Mucosa of rectum (tissue), 2 donors: ENCODE measurements around the gene KCNJ15.
"Not testable (repeated sequence)": the region's sequence is repeated elsewhere in the genome, so short reads cannot be mapped to it uniquely, and the experiment has no call there.

Source experiments
- H3K27ac ChIP-seq, 2 donors: one replicate each; pipeline ENCODE4 v1.7.0; 2013; ENCODE audit warnings: inconsistent platforms in 2 of 2, low read depth in 2 of 2, low read length in 2 of 2
- H3K27me3 ChIP-seq, 2 donors: one replicate each; pipeline ENCODE4 v1.7.0; 2013; ENCODE audit warnings: low read length in 2 of 2; ENCODE audit not compliant: control insufficient read depth in 2 of 2, insufficient read depth in 2 of 2
- H3K36me3 ChIP-seq, 2 donors: one replicate each; pipeline ENCODE4 v1.7.0; 2013; ENCODE audit warnings: low read length in 2 of 2; ENCODE audit not compliant: control insufficient read depth in 2 of 2, insufficient read depth in 2 of 2
- H3K4me1 ChIP-seq, 2 donors: one replicate each; pipeline ENCODE4 v1.7.0; 2013; ENCODE audit warnings: low read length in 2 of 2, mild to moderate bottlenecking in 1 of 2; ENCODE audit not compliant: control insufficient read depth in 2 of 2, insufficient read depth in 2 of 2
- H3K4me3 ChIP-seq, 2 donors: one replicate each; pipeline ENCODE4 v1.7.0; 2013; ENCODE audit warnings: low read length in 2 of 2
- H3K9ac ChIP-seq, 2 donors: one replicate each; pipeline ENCODE4 v1.7.0; 2013; ENCODE audit warnings: low read length in 2 of 2, low read depth in 1 of 2, mild to moderate bottlenecking in 1 of 2
- H3K9me3 ChIP-seq, 2 donors: one replicate each; pipeline ENCODE4 v1.7.0; 2013; ENCODE audit warnings: low read length in 2 of 2; ENCODE audit not compliant: control insufficient read depth in 2 of 2
- donor health status: healthy.
- donor health status: Normal muscosa, but diverticular disease.

KCNJ15 gene

GRCh38 chr21:38244407-38244787 lies 12.4 kb upstream of the KCNJ15 start:
- Histone ChIP-seq H3K4me1 (peaks cover 4 to 13% of the 10 kb centered on the region in 2 donors), H3K4me3 (no peak overlapping the region), H3K9me3 (no peaks in the 10 kb centered on the region), H3K27me3 (no peaks in the 10 kb centered on the region), H3K27ac (no peak overlapping the region), H3K36me3 (no peaks in the 10 kb centered on the region), H3K9ac (no peak overlapping the region)

GRCh38 chr21:38244885-38245869 lies 11.6 kb upstream of the KCNJ15 start:
- Histone ChIP-seq H3K27me3 (no peaks in the 10 kb centered on the region), H3K4me3 (no peak overlapping the region)

DNA sequence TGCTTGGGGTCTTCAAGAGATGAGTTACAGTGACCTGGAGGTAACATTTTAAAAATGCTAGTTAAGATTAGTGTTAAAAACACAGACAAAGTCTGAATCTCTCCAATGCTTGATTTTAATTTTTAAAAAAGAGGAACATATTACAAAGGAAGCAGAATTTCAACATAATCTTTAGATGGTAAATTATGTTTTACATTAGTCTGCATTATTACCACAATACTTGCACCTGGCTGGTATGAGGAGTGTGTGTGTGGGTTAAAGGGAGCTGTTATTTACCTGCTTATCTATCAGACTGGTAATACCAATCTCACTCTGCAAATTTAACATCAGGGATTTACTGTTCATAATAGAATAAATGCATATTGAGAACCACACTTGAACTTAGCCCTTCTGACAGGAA lies 10.3 kb upstream of the KCNJ15 start:
- Histone ChIP-seq H3K9ac (no peak overlapping the region), H3K36me3 (no peaks in the 10 kb centered on the region), H3K4me1 (peaks cover 9 to 27% of the 10 kb centered on the region in 2 donors), H3K27ac (no peak overlapping the region), H3K4me3 (no peak overlapping the region), H3K27me3 (no peaks in the 10 kb centered on the region), H3K9me3 (no peaks in the 10 kb centered on the region)

More at GRCh38 chr21:38244885-38245869, 11.6 kb upstream of the KCNJ15 start:
- Histone ChIP-seq H3K9ac (no peak overlapping the region), H3K4me1 (peaks cover 4 to 15% of the 10 kb centered on the region in 2 donors), H3K27ac (no peak overlapping the region), H3K36me3 (no peaks in the 10 kb centered on the region), H3K9me3 (no peaks in the 10 kb centered on the region)

DNA sequence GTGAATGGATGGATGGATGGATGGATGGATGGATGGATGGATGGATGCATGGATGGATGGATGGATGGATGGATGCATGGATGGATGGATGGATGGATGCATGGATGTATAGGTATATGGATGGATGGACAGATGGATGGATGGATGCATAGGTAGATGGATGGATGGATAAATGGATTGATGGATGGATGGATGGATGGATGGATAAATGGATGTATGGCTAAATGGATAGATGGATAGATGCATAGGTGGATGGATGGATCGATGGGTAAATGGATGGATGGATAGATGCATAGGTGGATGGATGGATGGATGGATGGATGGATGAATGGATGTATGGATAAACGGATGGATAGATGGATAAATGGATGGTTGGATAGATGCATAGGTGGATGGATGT lies 9.7 kb upstream of the KCNJ15 start:
- H3K4me3 ChIP-seq, H3K27me3 ChIP-seq, H3K36me3 ChIP-seq, H3K27ac ChIP-seq, H3K9me3 ChIP-seq, H3K9ac ChIP-seq: not testable (repeated sequence)
- peaks cover 11 to 31% of the 10 kb centered on the region in 2 donors for H3K4me1 ChIP-seq

DNA sequence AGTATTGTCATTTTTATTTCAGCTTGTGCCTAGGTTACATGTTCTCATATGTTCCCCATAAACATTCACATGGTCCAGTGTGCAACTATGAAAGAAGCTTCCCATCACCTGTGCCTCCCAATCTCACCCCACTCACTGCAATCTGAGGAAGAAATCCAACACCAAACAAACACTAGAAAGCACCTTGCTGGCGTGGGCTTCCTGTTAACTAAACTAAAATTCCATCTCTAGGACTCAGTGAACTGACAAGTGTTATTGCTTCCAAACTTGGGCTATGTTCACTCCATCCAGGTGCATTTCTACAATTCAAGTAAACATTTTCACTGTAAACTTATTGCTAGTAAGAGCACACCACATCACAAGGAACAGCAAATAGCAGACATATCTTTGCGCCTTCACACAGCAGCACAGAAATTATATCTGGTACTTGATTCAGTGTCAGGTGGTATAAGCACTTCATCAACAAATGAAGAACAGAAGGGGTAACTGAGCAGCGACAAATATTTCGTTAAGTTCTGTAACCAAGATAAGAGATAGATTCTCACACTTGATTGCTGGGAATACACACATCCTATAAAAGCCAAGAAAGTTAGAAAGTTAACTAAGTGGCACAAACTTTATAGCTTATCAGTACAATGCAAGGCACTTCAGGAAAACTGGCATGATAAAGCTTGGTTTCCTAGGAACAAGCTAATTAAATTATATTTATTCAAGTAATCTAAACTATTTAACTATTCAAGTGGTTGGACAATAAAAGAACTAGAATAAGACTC lies 8.9 kb upstream of the KCNJ15 start:
- Histone ChIP-seq H3K9me3 (no peaks in the 10 kb centered on the region), H3K27ac (no peak overlapping the region), H3K36me3 (no peaks in the 10 kb centered on the region), H3K4me1 (peaks cover 11 to 31% of the 10 kb centered on the region in 2 donors), H3K9ac (no peak overlapping the region), H3K27me3 (no peaks in the 10 kb centered on the region), H3K4me3 (no peak overlapping the region)

DNA sequence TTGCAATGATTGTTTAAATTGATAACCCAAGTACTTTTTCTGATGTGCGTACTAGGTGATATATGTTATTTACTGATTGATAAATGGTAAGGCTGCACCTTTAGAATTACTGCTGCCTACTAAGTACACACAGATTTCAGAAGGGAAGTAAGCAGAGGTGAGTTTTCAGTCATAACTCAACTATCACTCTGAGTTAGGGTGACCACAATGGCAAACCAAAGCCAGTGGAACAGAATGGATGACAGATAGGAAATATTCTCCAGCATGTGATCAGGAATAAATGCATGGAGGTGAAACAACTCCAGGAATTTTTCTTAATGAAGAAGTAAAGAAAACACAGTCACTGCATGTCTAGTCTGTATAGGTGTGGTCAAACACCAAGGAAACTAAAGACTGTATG lies 7.5 kb upstream of the KCNJ15 start:
- Histone ChIP-seq H3K9me3 (no peaks in the 10 kb centered on the region), H3K4me1 (peaks cover 11 to 31% of the 10 kb centered on the region in 2 donors), H3K36me3 (no peaks in the 10 kb centered on the region), H3K4me3 (no peak overlapping the region), H3K27ac (no peak overlapping the region), H3K9ac (no peak overlapping the region), H3K27me3 (no peaks in the 10 kb centered on the region)

DNA sequence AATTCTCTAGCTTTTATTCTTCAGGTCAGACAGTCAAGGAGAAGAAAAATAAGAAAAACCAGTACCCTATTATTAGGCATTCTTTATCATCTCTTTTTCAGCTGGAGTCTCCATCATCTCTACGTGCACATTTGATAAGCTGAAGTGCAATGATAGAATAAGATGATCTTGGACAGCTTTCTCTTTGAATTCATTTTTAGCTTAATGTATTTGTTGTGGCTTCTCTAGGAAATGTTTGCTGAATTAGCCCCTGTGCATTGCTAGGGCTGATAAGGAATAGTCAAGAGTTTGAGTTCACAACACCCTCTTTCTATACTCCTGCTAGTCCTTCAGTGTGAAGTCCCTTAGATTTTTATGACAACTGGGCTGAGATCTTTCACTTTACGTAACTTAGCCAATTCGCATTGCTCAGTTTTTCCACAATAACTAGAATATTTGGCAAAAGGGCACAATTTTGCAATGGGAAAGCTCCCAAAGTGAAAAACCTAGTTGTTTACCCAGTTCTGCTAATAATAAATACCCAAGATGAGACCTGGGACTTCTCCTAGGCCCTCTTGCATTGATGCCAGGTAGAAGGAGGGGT lies 7.0 kb upstream of the KCNJ15 start:
- H3K4me1 ChIP-seq = peaks cover 11 to 31% of the 10 kb centered on the region in 2 donors
- H3K9me3 ChIP-seq = no peaks in the 10 kb centered on the region
- no peaks in the 10 kb centered on the region for H3K36me3 ChIP-seq
- H3K27me3 ChIP-seq = no peaks in the 10 kb centered on the region
- no peak overlapping the region for H3K4me3 ChIP-seq
- H3K9ac ChIP-seq = no peak overlapping the region
- no peak overlapping the region for H3K27ac ChIP-seq

DNA sequence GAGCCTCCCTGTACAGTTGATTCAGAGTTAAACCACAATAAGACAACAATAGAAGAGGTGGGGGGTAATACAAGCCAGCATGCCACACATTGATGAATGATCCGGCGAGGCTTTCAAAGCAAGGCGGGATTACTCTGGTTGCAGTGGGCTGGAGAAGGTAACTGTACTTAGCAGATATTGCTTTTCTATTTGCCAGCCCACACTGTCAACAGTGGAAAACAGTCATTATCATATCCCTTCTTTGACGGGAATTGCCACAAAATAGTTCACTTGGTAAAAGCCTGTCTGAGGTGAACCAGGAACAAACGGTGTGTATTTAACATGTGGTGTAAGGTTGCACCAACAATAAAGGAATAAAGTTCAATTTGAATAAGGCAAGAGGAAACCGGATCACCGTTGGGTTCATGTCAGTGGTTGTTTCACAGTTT lies 5.8 kb upstream of the KCNJ15 start:
- H3K4me1 ChIP-seq = peaks cover 11 to 31% of the 10 kb centered on the region in 2 donors
- peak overlapping the region in 1 of 2 donors; percentile 46 for H3K27ac ChIP-seq
- H3K36me3 ChIP-seq = no peaks in the 10 kb centered on the region
- no peak overlapping the region for H3K4me3 ChIP-seq
- H3K9me3 ChIP-seq = no peaks in the 10 kb centered on the region
- H3K27me3 ChIP-seq = no peaks in the 10 kb centered on the region
- H3K9ac ChIP-seq = no peak overlapping the region

GRCh38 chr21:38254970-38255369 lies 1.8 kb upstream of the KCNJ15 start:
- H3K4me3 ChIP-seq = no peak overlapping the region
- no peaks in the 10 kb centered on the region for H3K27me3 ChIP-seq

More at GRCh38 chr21:38254970-38255369, 1.8 kb upstream of the KCNJ15 start:
- no peaks in the 10 kb centered on the region for H3K9me3 ChIP-seq
- H3K4me1 ChIP-seq = peaks cover 11 to 19% of the 10 kb centered on the region in 2 donors
- H3K9ac ChIP-seq = no peak overlapping the region
- H3K27ac ChIP-seq = no peak overlapping the region
- H3K36me3 ChIP-seq = no peaks in the 10 kb centered on the region
